HCT116 (cell line): ENCODE results near the gene TEAD1.

Experiments used
- POLR2A ChIP-seq: IDR thresholded peaks from 2 replicates; pipeline ENCODE4 v1.7.0; 2011; ENCODE audit warnings: borderline replicate concordance; ENCODE audit not compliant: insufficient read depth, insufficient read length; ENCODE audit errors: extremely low read depth
- SRF ChIP-seq: IDR thresholded peaks from 2 replicates; pipeline ENCODE4 v1.6.1; 2012; ENCODE audit warnings: low read depth
- TF ChIP-seq, protein P1 (sequence below), 3 experiments: fragments of 200-600 bp in 1 of 3; sonication (generic) in 1 of 3; IDR thresholded peaks in 2 of 3; conservative IDR thresholded peaks in 1 of 3; 2 replicates each; pipeline ENCODE4 v1.5.1; 2012 to 2017; ENCODE audit warnings: low read depth in 2 of 3, low read length in 2 of 3, antibody characterized with exemption in 1 of 3, borderline replicate concordance in 1 of 3, control low read depth in 1 of 3, mild to moderate bottlenecking in 1 of 3, mixed read lengths in 1 of 3, mixed run types in 1 of 3, moderate library complexity in 1 of 3; ENCODE audit not compliant: insufficient read depth in 1 of 3

DNA sequence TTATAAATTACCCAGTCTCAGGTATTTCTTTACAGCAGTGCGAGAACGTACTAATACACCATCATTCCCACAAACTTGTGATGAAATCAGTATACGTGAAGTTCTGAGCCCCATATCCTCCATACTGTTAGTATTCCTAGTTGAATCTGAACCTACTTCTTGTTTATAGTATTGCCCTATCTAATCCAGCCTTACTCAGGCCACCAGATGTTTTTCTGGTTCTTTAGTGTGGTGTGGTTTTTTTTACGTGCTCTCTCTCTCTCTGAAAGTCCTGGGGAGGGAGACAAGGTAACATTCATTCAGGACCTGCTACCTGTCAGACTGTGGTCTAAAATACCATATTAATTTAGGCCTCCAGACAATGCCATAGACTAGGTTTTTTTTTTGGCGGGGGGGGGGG lies 47.6 kb upstream of the TEAD1 start:
- TF ChIP-seq, protein P1, sequence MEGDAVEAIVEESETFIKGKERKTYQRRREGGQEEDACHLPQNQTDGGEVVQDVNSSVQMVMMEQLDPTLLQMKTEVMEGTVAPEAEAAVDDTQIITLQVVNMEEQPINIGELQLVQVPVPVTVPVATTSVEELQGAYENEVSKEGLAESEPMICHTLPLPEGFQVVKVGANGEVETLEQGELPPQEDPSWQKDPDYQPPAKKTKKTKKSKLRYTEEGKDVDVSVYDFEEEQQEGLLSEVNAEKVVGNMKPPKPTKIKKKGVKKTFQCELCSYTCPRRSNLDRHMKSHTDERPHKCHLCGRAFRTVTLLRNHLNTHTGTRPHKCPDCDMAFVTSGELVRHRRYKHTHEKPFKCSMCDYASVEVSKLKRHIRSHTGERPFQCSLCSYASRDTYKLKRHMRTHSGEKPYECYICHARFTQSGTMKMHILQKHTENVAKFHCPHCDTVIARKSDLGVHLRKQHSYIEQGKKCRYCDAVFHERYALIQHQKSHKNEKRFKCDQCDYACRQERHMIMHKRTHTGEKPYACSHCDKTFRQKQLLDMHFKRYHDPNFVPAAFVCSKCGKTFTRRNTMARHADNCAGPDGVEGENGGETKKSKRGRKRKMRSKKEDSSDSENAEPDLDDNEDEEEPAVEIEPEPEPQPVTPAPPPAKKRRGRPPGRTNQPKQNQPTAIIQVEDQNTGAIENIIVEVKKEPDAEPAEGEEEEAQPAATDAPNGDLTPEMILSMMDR (IDR thresholded peaks at IDR 0.05 in 2 of 3, conservative IDR thresholded peaks at IDR 0.05 in 1 of 3; ENCODE audit: borderline replicate concordance in 1 of 3, insufficient read depth in 1 of 3, low read depth in 2 of 3, low read length in 2 of 3), result no peak
- TF ChIP-seq SRF (no peak), POLR2A (no peak)
